Natural killer cell treated with Interleukin-12 subunit alpha and Interleukin-12 subunit beta and Interleukin-15 and Interleukin-18, amount 100 ng/mL, for 72 hours (primary cell): ENCODE measurements around the gene RING1. TPM values are rescaled to one million over a fixed set of nuclear protein-coding genes. Genes with fewer than 3 reads are reported as not detected.
"Not testable (repeated sequence)": the region's sequence is repeated elsewhere in the genome, so short reads cannot be mapped to it uniquely, and the experiment has no call there.

ENCODE experiments used
- ATAC-seq, 2 donors: fragments of 150-1000 bp; cut with Tn5 transposase in 1 of 2; sonication (Bioruptor Pico), chemical (Tn5 transposase) in 1 of 2; 2 replicates each; pipeline ENCODE4 v1.10.0; 2021
- DNase-seq: peaks from one replicate; pipeline ENCODE4 v3.0.0; 2022; ENCODE audit warnings: low spot score
- H3K27ac Mint-ChIP-seq, 2 donors: 1 replicate in 1 of 2; 2 replicates in 1 of 2; pipeline ENCODE4 v1.8.0; 2022; ENCODE audit warnings: mixed read lengths in 2 of 2, mild to moderate bottlenecking in 1 of 2, moderate library complexity in 1 of 2
- H3K27me3 Mint-ChIP-seq, 2 donors: 1 replicate in 1 of 2; 2 replicates in 1 of 2; pipeline ENCODE4 v1.8.0; 2022; ENCODE audit warnings: mixed read lengths in 2 of 2
- H3K36me3 Mint-ChIP-seq: one replicate; pipeline ENCODE4 v1.8.0; 2022; ENCODE audit warnings: mixed read lengths
- H3K4me1 Mint-ChIP-seq, 2 donors: 1 replicate in 1 of 2; 2 replicates in 1 of 2; pipeline ENCODE4 v1.8.0; 2022; ENCODE audit warnings: low read depth in 2 of 2, mixed read lengths in 2 of 2, mild to moderate bottlenecking in 1 of 2
- H3K4me3 Mint-ChIP-seq: one replicate; pipeline ENCODE4 v1.8.0; 2022; ENCODE audit warnings: mixed read lengths
- H3K9me3 Mint-ChIP-seq: 2 replicates; pipeline ENCODE4 v1.8.0; 2022; ENCODE audit warnings: mixed read lengths
- total RNA-seq, 2 donors: library from RNA; stranded (reverse); gene quantifications; one replicate each; pipeline ENCODE4 v1.2.3, GENCODE V29; 2022

RING1 gene
- total RNA-seq, 2 donors from 2014 or later, result 31.1 to 35.5 TPM

DNA sequence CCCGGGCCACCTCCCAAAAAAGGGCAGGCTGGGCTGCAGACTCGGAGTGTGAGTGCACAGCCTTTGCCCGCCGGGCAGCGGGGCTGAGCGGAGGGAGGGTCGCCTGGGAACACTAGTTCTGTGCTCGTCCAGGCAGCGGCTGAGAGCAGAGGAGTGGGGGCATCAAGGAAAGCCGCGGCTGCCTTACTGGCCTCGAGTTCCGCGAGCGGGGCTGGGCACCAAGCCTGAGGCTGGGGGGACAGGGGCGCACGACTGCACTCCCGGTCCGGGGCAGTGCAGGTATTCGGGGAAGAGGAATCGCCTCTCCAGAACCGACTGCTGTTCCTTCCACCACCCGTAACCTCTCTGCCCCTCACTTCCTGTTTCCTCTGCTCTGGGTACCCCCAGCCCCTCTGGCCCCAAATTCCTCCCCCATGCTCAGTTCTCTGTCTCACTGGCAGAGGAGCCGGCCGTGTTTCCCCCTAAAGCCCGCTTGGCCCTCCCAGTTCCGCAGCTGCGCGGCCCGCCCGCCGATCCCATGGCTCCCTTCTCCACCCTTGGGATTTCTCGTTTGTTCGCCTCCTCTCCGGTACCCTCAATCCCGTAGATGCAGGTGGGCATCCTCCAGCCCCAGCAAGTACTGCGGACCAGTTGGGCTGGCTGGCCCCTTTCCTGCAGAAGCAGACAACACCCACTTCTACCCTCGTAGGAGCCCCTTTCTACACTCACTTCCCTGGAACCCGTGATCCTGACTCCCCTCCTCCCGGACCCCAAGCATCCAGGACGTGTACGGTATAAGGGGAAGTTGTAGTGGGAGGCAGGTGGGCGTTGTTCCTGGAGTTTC, 5.1 kb downstream of the RING1 start:
- H3K4me3 Mint-ChIP-seq, result peak overlapping the region; percentile 39
- DNase-seq (no peak), ATAC-seq (no peak)
- H3K9me3 Mint-ChIP-seq, result no peaks in the 10 kb centered on the region
- H3K27ac Mint-ChIP-seq, result peak overlapping the region in 1 of 2 donors; percentile 31
- H3K4me1 Mint-ChIP-seq, result peaks cover 33% of the 10 kb centered on the region in 2 donors
- H3K27me3 Mint-ChIP-seq, result peaks cover 26 to 31% of the 10 kb centered on the region in 2 donors
- peaks cover 10% of the 10 kb centered on the region for H3K36me3 Mint-ChIP-seq

DNA sequence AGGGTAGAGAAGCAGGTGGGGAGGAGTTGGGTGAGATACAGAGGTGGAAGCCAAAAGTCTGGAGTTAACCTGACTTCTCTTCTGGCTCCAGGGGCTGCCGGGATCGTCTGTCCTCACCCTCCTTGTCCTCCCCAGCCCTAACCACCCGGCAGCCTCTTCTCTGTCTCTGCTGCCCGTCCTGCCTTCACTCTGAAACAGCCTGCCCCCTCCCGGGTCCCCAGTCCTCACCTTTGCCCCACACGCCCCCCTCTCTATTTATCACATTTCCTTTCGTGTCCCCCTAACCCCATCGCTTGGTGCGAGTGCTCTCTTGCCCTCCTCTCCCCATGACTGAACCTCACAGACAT, 5.7 kb downstream of the RING1 start:
- DNase-seq (no peak), ATAC-seq (no peak)
- peaks cover 31 to 36% of the 10 kb centered on the region in 2 donors for H3K27me3 Mint-ChIP-seq
- peaks cover 10% of the 10 kb centered on the region for H3K36me3 Mint-ChIP-seq
- H3K4me3 Mint-ChIP-seq, result peak overlapping the region; percentile 39
- no peaks in the 10 kb centered on the region for H3K9me3 Mint-ChIP-seq
- H3K4me1 Mint-ChIP-seq, result peaks cover 29 to 30% of the 10 kb centered on the region in 2 donors
- peak overlapping the region in 1 of 2 donors; percentile 31 for H3K27ac Mint-ChIP-seq

DNA sequence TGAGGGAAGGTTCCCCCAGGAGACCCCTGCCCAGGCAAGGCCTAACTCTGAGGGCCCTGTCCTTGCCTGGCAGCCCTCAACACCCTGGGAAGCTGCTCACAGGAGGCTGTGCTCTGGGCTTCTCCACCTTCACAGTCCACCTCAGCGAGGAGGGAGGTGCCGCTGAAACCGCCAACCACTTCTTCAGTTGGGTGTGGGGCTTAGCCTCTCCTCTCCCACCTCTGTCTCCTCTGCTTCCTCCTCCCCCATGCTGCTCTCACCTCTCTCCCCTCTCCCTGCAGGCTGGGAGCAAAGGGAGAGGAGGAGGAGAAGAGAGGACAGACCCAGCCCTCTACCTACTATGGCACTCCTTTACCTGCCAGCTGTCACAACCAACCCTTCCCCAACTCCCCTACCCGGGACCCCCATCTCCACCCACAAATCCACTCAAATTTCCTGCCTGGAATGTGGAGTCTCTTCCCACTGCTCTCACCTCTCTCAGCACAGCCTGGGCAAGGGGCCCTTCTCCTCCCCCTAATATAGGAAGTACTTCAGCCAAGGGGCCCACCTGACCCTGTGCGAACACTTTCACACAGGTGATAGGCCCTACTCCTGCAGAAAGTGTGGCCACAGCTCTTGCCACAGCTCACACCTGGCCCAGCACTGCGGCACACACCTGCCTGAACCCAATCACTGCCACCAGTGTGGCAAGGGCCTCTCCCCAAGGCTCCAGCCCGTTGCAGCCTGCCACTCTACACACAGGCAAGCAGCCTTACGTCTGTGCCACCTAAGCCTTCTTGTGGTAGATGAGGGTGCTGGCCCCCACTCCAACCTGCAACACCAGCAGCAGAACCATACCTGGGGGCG, 7.2 kb downstream of the RING1 start:
- no peak overlapping the region for H3K4me3 Mint-ChIP-seq
- ATAC-seq, result peak in 1 of 2 donors; percentile 43
- peak overlapping the region in 1 of 2 donors; percentile 31 for H3K27ac Mint-ChIP-seq
- peaks cover 32 to 41% of the 10 kb centered on the region in 2 donors for H3K27me3 Mint-ChIP-seq
- DNase-seq, result no peak
- no peaks in the 10 kb centered on the region for H3K9me3 Mint-ChIP-seq
- peaks cover 10% of the 10 kb centered on the region for H3K36me3 Mint-ChIP-seq
- peaks cover 18 to 21% of the 10 kb centered on the region in 2 donors for H3K4me1 Mint-ChIP-seq

DNA sequence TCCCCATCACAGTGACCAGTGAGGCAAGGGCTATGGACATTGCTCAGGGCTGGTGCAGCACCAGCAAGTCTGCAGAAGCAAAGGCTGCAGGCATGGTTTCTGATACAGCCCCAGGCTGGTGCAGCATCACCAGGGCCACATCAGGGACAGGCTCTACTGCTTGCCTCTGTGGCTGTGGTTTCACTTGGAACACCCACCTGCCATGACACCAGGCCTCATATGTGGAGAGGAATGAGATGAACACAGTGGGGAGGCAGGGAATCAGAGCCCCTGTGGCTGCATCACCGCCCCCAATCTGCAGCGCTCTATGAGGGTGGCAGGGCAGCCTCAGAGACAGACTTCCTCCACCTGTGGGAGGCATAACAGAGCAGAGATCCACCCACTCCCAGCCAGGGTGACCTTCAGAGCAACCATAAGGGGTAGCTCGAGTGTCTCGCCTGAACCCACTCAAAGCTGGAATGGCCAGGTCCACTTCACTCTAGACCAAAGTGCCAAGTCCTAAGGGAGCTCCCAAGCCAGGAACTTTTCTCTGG, 7.9 kb downstream of the RING1 start:
- peaks cover 18 to 21% of the 10 kb centered on the region in 2 donors for H3K4me1 Mint-ChIP-seq
- peak overlapping the region in 1 of 2 donors; percentile 31 for H3K27ac Mint-ChIP-seq
- H3K4me3 Mint-ChIP-seq, result no peak overlapping the region
- H3K36me3 Mint-ChIP-seq, result peaks cover 10% of the 10 kb centered on the region
- DNase-seq (no peak), ATAC-seq (no peak)
- peaks cover 33 to 42% of the 10 kb centered on the region in 2 donors for H3K27me3 Mint-ChIP-seq
- no peaks in the 10 kb centered on the region for H3K9me3 Mint-ChIP-seq

DNA sequence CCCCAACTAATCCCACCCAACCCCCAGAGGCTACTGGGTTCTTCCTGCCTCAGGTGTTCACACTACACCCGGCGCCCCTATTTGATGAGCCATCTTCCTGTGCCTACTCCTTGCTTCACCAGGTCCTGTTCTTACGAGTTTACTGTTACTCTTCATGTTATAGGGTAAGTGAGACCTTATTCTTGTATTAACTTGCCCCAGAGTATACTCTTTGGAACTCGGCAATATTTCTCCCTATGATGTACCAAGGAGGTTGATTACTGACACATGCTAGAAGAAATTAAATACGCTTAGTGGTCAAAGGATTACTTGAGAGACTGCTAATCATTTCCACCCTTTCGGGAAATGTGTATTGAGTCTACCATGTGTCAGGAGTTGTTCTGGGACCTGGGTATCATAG, 8.9 kb downstream of the RING1 start:
- ATAC-seq (no peak), DNase-seq (no peak)
- no peaks in the 10 kb centered on the region for H3K9me3 Mint-ChIP-seq
- H3K4me1 Mint-ChIP-seq, result peaks cover 16 to 18% of the 10 kb centered on the region in 2 donors
- peaks cover 42 to 49% of the 10 kb centered on the region in 2 donors for H3K27me3 Mint-ChIP-seq
- peaks cover 4% of the 10 kb centered on the region for H3K36me3 Mint-ChIP-seq
- H3K27ac Mint-ChIP-seq, result no peak overlapping the region
- H3K4me3 Mint-ChIP-seq, result no peak overlapping the region

DNA sequence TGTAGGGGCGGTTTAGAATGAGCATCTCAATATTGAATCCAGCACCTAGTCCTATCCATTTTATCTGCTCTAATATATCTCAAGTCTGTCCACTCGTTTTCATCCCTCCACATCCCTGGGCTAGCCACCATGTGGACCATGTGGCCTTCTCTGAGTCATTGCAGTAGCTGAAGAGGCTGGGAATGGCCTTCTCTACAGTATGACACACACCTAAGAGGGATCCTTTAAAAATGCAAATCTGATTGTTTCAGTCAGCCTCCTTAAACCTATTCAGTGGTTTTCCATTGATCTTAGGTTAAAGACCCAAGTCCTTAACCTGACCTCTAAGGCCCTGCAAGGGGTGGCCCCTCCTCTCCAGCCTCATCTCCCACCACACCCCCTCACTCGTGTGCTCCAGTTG, 9.4 kb downstream of the RING1 start:
- no peak overlapping the region for H3K27ac Mint-ChIP-seq
- peaks cover 40 to 50% of the 10 kb centered on the region in 2 donors for H3K27me3 Mint-ChIP-seq
- H3K9me3 Mint-ChIP-seq, result no peaks in the 10 kb centered on the region
- no peak overlapping the region for H3K4me3 Mint-ChIP-seq
- ATAC-seq (no peak), DNase-seq (no peak)
- H3K4me1 Mint-ChIP-seq, result peaks cover 12 to 15% of the 10 kb centered on the region in 2 donors
- H3K36me3 Mint-ChIP-seq, result peaks cover under 1% of the 10 kb centered on the region

DNA sequence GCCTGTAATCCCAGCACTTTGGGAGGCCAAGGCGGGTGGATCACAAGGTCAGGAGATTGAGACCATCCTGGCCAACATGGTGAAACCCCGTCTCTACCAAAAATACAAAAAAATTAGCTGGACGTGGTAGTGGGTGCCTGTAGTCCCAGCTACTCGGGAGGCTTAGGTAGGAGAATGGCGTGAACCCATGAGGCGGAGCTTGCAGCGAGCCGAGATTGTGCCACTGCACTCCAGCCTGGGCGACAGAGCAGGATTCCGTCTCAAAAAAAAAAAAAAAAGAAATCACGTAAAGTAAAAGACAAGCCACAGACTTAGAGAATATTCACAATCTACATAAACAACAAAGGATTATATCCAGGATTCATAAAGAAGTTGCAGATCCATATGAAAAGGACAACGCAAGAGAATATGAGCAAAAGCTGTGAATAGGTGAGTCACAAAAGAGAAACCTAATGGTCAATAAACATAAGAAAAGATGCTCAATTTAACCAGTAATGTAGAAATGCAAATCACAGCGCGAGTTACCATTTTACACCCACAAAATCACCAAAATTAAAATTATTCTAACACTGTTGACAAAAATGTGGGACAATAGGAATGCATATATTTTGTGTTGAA, 18.3 kb downstream of the RING1 start:
- H3K27me3 Mint-ChIP-seq, result peaks cover 35 to 50% of the 10 kb centered on the region in 2 donors
- not testable (repeated sequence) for H3K4me1 Mint-ChIP-seq, H3K4me3 Mint-ChIP-seq, H3K27ac Mint-ChIP-seq, ATAC-seq, DNase-seq, H3K9me3 Mint-ChIP-seq, H3K36me3 Mint-ChIP-seq

DNA sequence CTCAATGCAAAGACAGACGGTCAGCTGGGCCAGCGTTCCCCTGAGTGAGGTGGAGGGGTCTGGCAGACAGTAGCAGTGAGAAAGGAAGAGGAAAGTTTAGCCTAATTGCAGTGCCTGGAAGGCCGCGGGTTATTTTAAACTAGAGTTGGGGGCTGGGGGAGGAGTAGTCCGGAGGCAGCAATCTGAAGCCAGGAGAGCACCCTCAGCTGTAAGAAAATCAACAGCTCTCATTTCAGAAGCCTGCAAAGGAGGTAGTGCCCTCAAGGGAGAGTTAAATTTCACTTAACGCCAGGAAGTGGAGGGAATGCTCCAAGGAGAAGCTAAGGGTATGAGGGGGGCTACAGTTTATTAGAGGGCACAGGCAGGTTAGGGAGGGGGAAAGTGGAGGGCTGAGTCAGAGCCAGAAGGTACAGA, 26.9 kb downstream of the RING1 start:
- no peak overlapping the region for H3K27ac Mint-ChIP-seq
- no peak for DNase-seq
- H3K4me1 Mint-ChIP-seq, result peaks cover 0 to 4% of the 10 kb centered on the region in 2 donors
- no peak for ATAC-seq
- H3K4me3 Mint-ChIP-seq, result no peak overlapping the region
- no peaks in the 10 kb centered on the region for H3K36me3 Mint-ChIP-seq
- peaks cover 31 to 53% of the 10 kb centered on the region in 2 donors for H3K27me3 Mint-ChIP-seq
- no peaks in the 10 kb centered on the region for H3K9me3 Mint-ChIP-seq

DNA sequence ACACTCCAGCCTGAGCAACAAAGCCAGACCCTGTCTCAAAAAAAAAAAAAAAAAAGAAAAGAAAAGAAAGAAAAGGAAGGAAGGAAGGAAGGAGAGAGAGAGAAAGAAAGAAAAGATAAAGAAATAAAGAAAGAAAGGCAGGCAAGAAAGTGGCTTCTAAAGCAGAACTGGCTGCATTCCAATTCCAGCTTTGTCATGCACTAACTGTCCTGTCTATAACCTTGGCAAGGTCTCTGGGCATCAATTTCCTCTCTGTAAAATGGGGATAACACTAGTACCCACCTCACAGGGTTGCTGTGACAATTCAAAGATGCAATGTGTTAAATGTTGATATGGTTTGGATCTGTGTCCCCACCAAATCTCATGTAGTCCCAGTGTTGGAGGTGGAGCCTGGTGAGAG, 28.0 kb downstream of the RING1 start:
- no peak overlapping the region for H3K27ac Mint-ChIP-seq
- peaks cover 0 to 2% of the 10 kb centered on the region in 2 donors for H3K4me1 Mint-ChIP-seq
- no peak overlapping the region for H3K4me3 Mint-ChIP-seq
- H3K27me3 Mint-ChIP-seq, result peaks cover 32 to 52% of the 10 kb centered on the region in 2 donors
- ATAC-seq, result no peak
- H3K9me3 Mint-ChIP-seq, result no peaks in the 10 kb centered on the region
- no peak for DNase-seq
- H3K36me3 Mint-ChIP-seq, result no peaks in the 10 kb centered on the region

DNA sequence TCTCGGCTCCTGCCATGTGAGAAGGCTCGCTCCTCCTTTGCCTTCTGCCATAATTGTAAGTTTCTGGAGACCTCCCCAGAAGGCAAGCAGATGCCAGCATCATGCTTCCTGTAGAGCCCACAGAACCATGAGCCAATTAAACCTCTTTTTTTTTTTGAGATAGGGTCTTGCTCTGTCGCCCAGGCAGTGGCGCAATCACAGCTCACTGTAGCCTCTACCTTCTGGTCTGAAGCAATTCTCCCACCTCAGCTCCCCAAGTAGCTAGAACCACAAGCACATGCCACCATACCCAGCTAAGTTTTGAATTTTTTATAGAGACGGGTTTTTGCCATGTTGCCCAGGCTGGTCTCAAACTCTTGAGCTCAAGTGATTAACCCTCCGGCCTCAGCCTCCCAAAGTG, 28.6 kb downstream of the RING1 start:
- H3K27me3 Mint-ChIP-seq, result peaks cover 30 to 48% of the 10 kb centered on the region in 2 donors
- H3K27ac Mint-ChIP-seq, result no peak overlapping the region
- no peaks in the 10 kb centered on the region for H3K9me3 Mint-ChIP-seq
- no peaks in the 10 kb centered on the region for H3K36me3 Mint-ChIP-seq
- ATAC-seq (no peak), DNase-seq (no peak)
- no peak overlapping the region for H3K4me3 Mint-ChIP-seq
- H3K4me1 Mint-ChIP-seq, result peaks cover 2% of the 10 kb centered on the region in 2 donors

DNA sequence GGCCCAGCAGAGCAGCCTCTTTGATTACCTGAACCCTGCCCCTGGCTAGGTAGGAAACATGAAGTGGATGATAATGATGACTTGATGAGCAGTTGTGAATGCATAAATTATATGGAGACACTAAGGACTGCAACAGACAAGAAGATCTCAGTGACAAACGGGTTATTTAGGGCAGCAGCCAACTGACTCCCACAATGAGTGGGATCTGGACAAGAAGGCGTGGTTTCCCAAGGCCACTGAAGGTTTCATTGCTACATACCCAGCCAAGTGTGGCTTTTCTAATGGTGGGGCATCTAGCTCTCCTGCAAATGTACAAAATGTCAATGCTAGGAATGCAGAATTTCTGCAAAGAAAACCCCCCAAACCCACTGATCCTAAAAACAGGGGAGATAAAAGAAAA, 29.4 kb downstream of the RING1 start:
- H3K9me3 Mint-ChIP-seq, result no peaks in the 10 kb centered on the region
- no peaks in the 10 kb centered on the region for H3K36me3 Mint-ChIP-seq
- ATAC-seq (no peak), DNase-seq (no peak)
- peaks cover 35 to 51% of the 10 kb centered on the region in 2 donors for H3K27me3 Mint-ChIP-seq
- peaks cover 7 to 8% of the 10 kb centered on the region in 2 donors for H3K4me1 Mint-ChIP-seq
- H3K4me3 Mint-ChIP-seq, result no peak overlapping the region
- H3K27ac Mint-ChIP-seq, result no peak overlapping the region

DNA sequence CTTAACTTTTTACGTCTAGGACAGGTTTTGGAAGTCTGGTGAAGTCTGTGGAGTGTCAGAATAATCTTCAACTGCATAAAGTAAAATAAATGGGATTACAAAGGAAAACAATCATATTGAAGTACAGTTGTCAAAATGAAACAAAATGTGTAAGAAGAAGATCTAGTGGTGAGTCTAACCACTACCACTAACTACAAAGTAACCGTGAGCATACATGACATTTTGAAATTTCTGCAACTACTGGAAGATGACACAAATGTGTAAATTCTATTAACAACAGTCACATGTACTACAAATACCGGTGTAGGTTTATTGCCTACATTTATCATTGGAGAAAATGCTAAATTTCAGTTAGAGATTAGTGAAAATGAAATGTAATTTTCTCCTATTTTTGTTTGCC, 33.7 kb downstream of the RING1 start:
- ATAC-seq, result peak in 1 of 2 donors; percentile 80
- DNase-seq, result no peak
- H3K4me3 Mint-ChIP-seq, result peak overlapping the region; percentile 56

DNA sequence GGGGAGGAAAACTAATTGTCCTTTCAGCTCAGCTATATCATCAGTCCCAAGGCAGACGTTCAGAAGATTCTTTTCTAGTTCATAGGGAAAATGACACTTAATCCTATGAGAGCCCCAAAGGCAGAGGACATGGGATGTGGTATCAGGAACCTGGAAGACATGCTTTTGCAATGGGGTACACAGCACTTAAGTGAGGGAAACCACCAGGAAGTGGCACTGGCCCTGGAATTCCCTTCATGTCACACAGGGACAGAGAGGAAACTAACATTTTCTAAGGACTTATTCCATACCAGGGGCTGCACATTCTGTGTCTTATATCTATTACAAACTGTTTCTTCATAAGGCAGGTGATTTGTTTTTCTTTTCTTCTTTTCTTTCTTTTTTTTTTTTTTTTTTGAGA, 35.2 kb downstream of the RING1 start:
- H3K36me3 Mint-ChIP-seq, result no peaks in the 10 kb centered on the region
- ATAC-seq (no peak), DNase-seq (no peak)
- H3K9me3 Mint-ChIP-seq, result no peaks in the 10 kb centered on the region
- no peak overlapping the region for H3K4me3 Mint-ChIP-seq
- peaks cover 10 to 12% of the 10 kb centered on the region in 2 donors for H3K4me1 Mint-ChIP-seq
- H3K27ac Mint-ChIP-seq, result no peak overlapping the region
- H3K27me3 Mint-ChIP-seq, result peaks cover 22 to 26% of the 10 kb centered on the region in 2 donors

More for the DNA sequence above, 33.7 kb downstream of the RING1 start:
- Mint-ChIP-seq H3K27me3 (peaks cover 22 to 26% of the 10 kb centered on the region in 2 donors), H3K36me3 (no peaks in the 10 kb centered on the region), H3K27ac (no peak overlapping the region), H3K4me1 (peaks cover 7 to 8% of the 10 kb centered on the region in 2 donors), H3K9me3 (no peaks in the 10 kb centered on the region)
